Fibroblast of skin of left quadriceps (primary cell): ENCODE data around the gene OTOG.

Source experiments
- DNase-seq, 2 experiments: peaks; one replicate each; pipeline ENCODE4 v3.0.0-alpha.2; 2013; ENCODE audit warnings: low read depth in 2 of 2

OTOG gene

DNA sequence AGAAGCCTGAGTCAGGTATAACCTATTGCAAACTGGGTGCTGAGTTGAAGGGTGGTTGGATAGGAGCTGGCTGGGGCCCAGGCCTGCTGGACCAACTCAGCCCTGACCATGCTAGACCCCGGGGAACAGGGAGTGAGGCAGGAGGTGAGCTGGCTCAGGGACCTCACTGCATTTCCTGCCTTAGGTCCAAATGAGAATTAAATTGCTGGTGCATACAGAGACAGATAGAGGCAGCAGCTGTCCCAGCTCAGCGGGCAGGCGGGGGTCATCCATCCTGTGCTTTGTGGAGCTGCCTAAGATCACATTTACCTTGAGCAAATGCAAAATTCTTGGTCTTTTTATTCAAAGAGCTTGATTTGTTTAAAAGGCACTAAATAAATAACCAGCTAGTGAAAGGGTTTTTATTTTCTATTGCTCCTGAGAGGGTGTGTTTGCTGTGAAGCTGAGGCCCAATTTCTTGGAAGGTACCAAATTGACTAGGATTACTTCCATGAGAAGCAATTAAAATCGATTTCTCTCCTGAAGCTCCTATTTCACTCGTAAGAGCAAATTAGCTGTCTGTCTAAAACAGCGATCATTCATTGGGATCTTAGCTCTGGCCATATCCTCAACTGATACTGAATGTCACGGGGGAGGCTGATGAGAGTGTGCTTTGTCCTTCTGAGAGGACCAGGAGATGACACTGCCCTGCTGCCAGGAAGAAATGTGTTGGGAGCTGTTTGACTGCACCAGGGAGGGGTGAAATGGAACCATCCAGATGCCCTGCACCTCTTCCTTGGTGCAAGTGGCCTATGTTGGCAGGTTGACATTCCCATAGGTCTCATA lies 27.8 kb upstream of the OTOG start:
- no peak for DNase-seq

DNA sequence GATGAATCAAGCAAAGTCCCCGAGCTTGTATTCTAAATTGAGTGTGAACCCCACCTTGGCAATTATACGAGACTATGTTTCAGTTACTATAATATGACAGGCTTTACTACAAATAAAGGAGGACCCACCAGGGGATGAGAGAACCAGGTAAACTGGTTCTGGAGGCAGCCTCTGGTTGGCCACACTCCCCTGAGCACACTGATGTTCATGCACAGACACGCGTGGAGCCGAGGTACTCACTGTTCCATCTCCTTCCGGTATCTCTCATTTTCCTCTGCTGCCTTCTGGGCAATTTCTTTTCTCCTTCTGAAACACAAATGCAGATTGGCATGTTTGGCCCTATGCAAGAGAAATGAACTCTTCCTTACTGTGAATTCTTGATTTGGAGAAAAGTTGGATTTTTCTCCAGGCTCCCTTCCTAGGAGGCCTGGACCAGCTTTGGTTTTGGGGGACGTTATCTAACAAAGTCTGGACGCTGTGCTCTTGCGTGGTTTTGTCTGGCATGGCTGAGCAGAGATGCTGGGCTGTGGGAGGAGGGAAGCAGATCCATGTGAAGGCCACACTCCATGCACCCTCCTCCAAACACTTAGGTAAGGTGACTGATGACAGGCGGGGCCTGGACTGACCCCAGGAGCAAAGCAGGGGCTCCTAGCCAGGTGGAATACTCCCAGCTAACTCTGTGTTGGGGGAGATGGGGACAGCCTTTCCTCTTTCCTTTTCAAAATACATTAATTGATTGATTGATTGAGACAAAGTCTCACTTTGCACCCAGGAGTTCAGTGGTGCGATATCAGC lies 25.8 kb upstream of the OTOG start:
- DNase-seq = no peak

DNA sequence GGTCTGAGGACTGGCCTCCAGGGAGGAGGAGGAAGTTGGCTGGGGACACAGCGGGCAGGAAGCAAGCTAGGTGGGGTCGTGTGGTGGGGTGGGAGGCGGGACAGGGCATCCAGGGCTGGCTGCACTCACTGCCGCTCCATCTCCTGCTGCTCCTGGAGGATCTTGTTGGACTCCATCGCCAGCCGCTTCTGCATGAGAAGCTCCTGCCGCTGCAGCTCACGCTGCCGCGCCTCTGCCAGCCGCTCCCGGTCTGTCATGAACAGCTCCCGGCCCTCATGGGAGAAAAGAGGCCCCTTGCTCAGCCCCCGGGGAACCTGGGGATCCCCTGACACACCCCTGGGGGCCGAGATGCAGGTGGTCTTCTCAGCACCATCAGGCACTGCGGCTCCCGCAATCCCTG lies 24.4 kb upstream of the OTOG start:
- no peak for DNase-seq

DNA sequence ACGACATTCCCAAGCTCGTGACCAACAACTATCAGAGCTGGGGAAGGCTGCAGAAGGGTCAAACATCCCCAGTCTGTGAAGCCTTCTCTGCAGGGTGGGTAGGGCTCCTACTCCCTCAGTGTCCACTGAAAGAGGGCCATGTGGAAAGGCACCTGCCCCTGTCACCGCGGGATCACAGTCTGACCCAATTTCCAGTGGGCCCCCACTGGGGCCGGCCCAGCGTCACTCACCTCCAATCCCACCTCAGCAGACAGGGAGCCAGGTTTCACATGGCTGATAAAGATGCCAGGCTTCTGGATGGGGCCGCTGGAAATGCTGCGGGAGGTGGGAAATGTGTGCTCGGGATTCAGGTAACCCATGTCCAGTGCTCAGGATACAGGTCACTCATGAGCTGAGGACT lies 22.8 kb upstream of the OTOG start:
- no peak for DNase-seq

DNA sequence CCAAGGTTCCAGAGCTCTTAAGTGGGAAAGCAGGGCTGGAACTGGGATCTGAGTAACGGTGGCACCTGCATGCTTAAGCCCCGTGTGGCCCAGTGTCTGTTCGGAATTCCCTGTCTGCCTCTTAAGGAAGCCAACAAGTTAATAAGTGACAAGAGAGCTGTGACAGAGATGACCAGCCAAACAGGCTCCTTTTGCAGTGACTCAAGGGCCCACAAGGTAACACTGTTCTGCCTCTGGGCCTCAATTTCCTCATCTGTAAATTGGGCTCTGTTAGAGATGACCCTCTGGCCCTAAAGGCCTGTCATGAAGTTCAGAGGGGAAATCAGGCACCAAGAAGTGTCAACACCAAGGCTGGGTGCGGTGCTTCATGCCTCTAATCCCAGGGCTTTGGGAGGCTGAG lies 21.5 kb upstream of the OTOG start:
- DNase-seq = no peak

DNA sequence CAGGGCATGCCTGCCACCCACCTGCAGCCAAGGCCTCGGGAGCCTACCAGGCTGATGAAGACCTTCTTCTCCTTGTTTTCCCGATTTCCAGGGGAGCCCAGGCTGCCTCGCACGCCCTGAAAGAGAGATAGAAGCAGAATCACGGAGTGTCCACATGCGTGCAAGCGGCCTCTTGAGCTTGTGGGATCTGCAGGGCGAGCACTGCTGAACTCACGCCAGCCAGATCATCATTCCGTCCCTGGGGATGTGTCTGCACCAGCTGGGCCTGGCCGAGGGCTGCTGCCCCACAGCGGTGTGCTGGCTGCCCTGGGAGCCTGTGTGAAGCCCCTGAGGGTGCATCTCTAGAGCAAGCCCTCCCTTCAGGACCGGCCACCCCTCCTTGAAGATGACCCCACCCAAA lies 20.7 kb upstream of the OTOG start:
- DNase-seq = no peak

DNA sequence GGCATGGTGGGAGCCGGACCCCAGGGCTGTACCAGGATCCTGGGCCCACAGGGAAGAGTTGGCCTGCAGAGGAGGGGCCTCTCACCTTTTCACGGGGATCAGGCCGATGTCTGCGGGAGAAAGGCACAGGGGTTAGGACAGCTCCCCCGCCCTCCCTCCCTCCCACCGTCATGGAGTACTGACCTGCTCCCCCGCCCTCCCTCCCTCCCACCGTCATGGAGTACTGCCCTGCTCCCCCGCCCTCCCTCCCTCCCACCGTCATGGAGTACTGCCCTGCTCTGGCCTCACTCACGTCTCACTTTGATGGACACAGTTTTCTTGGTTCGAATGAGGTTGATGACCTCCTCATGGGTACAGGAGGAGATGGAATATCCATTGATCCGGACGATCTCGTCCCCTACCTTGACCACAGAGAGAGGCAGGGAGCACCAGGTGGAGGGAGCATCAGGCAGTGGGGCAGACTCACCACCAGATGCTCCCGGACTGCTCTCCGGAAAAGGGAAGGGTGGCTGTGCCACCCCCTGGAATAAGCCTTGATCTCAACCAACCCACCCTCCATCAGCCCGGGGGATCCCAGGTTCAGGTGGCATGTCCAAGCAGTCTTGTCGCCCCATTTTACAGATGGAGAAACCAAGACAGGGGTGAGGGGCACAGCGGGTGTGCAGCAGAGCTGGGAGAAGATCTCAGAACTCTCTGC lies 20.0 kb upstream of the OTOG start:
- DNase-seq = no peak

DNA sequence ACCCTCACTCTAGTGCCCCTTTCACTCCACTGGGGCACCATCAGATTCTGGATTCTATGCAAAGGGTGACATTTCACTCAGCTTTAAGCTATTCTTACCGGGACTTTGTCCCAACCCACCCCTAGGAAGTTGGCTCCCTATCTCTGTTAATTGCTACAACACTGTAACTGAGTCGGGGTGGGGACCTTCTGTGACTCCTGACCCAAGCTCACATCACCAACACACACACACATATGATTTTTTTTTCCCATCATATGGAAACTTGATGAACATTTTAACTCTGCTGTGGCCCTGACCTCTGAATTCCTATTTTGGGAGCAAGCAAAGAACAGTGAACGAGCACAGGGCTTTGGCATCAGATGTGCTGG lies 19.4 kb upstream of the OTOG start:
- DNase-seq = no peak

DNA sequence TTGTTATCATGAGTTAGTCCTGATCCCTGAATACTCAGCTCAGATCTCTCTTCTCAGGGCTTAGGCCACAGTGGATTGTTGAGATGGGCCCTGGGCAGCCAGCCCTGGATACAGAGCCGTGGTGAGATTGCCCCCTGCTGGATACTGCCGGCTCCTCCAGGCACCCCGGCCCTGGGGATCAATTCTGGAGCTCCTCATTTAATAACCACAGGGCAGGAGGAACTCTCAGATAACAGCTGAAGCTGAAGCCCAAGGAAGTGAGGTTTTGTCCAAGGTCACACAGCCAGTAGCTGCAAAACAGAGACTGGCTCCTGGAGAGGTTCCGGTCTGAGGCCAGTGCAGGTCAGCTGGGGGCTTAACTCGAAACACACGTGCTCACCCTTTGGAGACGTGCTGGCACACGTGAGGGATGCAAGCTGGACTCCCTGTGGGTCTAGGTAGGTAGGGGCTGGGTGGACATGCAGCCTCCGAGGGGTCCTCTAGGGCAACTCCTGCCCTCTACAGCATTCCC lies 18.8 kb upstream of the OTOG start:
- peak in 1 of 2 experiments; percentile 4 for DNase-seq

DNA sequence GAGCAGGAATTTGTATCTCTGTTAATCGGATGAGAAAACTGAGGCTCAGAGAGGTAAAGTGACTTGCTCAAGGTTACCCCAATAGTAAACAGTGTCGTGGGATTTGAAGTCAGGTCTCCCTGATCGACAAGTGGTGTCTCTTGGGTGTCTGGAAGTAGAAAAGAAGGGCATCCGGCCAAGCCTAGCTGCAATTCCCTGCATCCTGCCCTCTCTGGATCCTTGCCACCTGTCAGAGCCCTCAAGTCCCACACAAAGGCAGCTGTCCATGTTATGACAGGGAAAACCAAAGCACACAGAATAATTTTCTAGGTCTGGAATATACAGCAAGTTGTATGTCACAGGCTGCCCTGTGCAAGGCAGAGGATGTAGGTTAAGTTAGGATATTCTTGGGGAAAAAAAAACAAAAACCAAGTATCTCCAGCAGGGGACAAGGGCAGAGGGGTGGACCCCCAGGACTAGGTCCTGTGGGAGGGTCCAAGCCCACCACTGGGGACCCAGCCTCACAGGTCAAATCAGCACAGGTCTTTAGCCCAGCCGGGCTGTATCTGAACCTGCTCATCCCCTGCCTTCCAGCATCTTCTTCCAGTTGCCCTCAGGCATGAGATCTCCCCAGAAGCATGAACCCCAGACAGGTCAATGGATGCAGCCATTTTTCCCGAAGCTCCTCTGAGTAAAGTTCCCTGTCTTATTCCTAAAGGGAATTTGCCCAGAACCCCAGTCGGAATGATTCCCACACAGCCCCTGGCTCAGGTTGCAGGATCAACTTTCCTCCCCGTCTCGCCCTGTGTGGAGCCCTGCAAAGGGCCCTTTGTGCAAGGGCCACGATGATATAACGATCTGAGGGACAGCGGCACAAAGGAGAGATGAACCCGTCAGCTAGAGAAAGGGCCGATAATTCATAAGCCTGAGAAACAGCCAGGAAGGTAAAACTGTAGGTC lies 17.9 kb upstream of the OTOG start:
- DNase-seq = no peak

DNA sequence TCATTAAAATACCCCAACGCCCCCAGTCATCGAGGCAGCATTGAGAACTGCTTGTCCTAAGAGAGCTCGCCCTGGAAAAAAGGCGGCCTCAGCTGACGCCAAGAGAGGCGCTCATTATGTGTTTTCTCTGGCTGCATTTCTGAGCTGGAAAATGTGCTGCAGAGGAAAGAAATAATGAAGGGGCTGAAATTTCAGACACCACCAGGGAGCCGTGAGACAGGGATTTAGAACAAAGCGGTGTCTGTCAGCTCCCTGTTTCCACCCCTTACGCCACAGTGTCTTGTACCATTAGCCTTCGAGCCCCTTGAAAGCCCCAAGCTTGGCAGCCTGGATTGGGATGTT lies 17.2 kb upstream of the OTOG start:
- DNase-seq = no peak

DNA sequence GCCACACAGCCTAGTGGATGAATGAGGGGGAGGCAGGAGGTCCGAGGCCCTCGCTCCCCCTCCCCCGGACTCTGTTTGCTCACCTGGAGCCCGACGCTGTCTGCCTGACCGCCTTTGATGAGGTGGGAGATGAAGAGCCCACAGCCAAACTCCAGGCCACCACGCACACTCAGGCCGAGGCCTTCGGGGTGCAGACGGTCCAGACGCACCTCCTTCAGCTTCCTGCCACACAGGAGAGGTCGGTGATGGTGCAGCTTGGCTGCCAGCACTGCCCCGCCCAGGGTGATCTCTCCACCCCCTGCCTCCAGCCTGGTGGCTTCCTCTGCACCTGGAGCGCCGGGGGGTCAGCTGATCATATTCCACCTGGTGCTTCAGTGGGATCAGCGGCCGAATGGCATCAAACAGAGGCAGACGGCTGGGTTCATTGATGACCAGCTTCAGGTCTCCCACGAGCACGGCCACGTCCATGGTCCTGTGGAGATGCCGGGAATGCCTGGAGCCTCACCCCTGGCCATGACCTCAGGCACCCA lies 15.9 kb upstream of the OTOG start:
- DNase-seq = no peak

DNA sequence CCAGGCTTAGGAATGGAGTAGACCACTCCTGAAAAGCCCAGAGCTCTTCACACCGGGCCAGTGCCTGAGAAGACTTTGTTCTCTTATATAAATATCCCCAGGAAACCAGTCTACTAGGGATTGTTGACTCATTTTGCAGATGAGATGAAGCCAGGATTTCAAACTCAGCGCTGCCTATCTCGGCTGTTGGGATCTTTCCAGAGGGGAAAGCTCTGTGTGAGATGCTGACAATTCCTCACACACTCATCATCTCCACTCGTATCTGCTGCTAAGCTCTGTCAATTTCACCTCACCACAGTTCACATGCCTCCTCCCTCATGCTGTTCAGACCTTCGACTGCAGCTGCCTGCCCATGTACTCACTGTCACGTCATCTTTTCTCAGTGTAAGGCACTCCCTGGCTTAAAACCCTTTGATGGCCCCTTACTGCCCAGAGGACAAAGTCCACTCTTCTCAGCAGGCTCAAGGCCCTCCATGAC lies 15.4 kb upstream of the OTOG start:
- DNase-seq = no peak

DNA sequence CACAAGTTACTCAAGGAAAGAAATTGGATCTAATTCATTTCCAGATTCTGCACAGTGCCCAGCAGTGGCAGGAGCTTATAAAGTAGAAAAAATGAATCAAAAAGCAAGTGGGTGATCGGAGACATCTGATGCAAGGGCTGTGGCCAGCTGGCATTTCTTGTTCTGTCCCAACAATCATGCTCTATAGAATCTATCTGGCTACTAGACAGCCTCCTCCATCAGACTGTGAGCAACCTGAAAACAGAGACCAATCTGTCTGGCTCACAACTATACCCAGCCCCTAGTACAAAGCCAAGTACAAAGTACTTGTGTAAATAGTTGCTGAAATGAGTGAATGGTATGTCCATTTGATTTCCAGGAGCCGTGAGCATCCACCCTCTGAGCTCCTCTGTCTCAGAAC lies 14.3 kb upstream of the OTOG start:
- no peak for DNase-seq

DNA sequence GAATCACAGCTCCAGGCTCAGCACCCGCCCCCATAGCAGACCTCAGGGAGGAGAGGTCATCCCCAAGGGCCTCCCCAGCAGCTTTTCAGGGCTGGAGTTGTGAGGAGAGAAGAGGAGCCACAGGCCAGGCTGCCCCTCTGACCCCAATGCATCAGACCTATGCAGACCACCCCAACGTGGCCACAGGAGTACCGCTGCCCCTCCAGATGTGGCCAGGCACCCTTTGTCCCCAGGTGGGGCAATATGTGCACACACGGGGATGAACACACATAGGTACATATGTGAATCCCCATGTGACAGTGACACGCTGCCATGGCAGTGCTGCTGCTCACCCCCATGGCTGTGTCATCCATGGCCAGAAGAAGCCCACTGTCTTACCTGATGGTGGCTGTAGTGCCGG lies 13.7 kb upstream of the OTOG start:
- no peak for DNase-seq

DNA sequence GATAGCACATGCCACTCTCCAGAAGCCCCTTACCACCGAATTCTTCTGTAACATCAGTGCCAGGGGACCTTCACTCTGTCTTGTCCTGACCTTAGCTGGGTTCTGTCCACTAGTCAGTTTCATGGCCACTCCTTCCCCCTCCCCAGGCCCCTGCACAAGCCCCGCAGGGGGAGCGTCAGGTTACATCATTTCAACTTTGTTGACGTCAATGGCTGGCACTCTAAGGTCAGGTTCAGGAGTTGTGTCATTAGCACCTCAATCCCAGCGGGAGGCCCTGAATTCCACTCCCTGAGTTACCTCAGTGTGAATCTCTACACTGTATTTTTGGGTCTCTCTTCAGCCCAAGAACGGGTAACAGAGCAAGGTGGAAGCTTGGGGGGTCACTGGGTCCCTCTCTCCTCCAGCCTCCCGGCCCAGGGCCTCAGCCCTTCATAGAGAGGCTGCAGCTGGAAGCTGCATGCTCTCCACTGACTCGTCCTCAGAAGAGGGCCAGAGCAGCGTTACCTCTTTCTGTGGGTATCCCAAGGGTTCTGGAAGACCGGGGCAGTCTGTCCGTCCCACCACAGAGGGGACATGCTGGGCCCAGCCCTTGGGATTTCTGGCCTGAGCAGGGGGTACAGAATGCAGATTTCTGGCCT lies 13.2 kb upstream of the OTOG start:
- no peak for DNase-seq

DNA sequence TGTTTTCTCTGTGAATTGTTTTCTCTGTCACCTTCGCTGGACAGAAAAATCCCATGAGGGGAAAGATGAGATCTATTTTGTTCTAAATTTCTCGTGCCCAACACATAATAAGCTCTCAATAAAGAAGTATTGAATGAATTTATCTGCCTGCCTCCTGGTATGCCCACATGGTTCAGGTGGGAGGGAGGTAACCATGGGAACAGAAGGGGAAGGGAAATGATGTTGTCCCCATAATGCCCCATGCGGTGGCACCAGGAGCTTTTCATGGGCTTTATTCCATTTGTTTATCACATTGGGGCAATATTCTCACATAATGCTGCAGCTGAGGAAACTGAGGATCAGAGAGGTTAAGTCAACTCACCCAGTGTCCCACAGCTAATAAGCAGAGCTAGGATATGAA lies 11.6 kb upstream of the OTOG start:
- no peak for DNase-seq

DNA sequence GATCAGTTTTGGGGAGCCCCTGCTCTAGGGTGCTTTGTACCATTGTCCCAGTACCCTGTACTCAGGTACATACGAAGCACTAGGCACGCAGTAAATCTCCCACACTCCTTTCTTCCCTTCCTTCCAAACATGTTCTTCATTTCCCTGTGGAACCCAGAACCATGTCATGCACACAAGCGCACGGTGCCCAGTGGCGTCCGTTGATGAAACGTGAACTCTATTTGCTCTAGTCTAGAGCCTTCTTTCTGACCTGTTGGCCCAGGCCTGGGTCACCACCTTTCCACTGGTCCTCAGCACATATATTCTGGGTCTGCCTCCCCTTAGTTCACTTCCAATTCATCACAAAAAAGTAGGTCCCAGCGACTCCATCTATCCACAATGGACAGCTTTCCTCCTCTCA lies 9.8 kb upstream of the OTOG start:
- DNase-seq = no peak

DNA sequence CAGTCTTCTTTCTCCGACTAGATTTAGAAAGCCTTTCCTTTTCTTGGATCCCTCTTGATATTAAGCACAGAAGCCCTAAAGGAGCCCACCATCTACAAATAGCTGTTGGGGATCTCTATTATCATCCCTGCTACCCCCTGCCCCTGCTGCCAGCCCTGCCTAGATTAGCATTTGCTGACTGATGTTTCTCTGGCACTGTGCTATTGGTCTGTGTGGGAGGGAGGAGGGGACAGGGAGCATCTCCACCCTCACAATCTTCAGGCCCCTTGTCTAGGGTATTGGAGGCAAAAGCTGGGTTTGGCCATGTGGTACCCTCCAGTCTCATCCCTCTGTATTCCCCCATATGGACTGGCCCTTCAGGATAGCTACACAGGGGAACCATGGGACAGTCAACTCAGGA lies 9.0 kb upstream of the OTOG start:
- DNase-seq = no peak

DNA sequence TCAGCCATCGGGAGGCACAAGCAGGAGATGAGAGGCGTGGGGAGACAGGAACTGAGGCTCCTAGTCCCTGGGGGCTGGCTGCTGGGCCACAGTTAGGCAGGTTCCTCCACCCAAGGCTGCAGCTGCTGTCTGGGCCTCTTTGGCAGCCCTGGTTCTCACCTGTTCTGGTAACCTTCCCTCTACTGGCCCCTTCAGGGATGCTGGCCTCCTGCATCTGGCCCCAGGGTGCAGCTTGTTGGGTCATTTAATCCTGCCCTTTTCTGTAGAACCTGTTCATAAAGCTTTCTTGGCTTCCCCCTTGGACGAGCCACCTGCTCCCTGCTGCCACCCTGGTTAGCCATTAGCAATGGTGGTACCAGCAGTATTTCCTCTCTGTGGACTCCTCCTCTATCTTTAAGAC lies 8.3 kb upstream of the OTOG start:
- no peak for DNase-seq

DNA sequence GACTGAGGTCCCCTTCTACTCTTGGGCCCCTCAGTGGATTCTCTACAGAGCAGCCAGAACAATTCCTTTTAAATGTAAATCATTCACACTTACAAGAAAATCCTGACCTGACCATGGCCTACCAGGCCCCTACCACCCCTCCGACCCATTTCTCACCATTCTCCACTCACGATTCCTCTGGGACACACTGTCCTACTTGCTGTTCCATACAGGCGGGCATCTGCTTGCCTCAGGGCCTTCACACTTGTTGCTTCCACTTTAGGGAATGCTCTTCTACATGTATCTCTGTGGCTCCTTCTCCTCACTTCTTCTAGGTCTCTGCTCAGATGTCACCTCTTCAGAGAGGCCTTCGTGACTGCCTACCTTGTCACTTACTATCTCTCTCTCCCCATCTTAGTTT lies 6.3 kb upstream of the OTOG start:
- no peak for DNase-seq
